Measurements from ENCODE around the gene TNPO1.

TNPO1 gene

GRCh38 chr5:72956324-72957140 lies 140.1 kb downstream of the TNPO1 start (continued):
- no peak for TF ChIP-seq ZNF394 (tag by site-specific recombination; IDR thresholded peaks at IDR 0.05; ENCODE audit: borderline replicate concordance)
- no peak for TF ChIP-seq ZNF837 (tag by site-specific recombination; IDR thresholded peaks at IDR 0.05)
- TF ChIP-seq ZNF792 (tag by site-specific recombination; IDR thresholded peaks at IDR 0.05) = no peak
- TF ChIP-seq ZNF148 (tag by site-specific recombination; IDR thresholded peaks at IDR 0.05; ENCODE audit: borderline replicate concordance) = no peak
- no peak for TF ChIP-seq ZNF639 (tag by site-specific recombination; IDR thresholded peaks at IDR 0.05)
- TF ChIP-seq ZNF449 (tag by site-specific recombination; IDR thresholded peaks at IDR 0.05) = peak; percentile 48
- TF ChIP-seq ZBTB49 (tag by site-specific recombination; IDR thresholded peaks at IDR 0.05; ENCODE audit: low read depth) = no peak
- no peak for TF ChIP-seq ZFP3 (tag by site-specific recombination; IDR thresholded peaks at IDR 0.05; ENCODE audit: low read depth)
- no peak for TF ChIP-seq ZNF626 (tag by site-specific recombination; IDR thresholded peaks at IDR 0.05)
- no peak for TF ChIP-seq ZNF311 (tag by site-specific recombination; IDR thresholded peaks at IDR 0.05; ENCODE audit: borderline replicate concordance)
- 0 out of 2 replicates have a peak, but pooled peaks have one; percentile 5 for TF ChIP-seq ZNF561 (tag by site-specific recombination; IDR thresholded peaks at IDR 0.05; ENCODE audit: borderline replicate concordance)
- no peak for TF ChIP-seq ZFHX2 (tag by site-specific recombination; conservative IDR thresholded peaks at IDR 0.05)
- TF ChIP-seq ZNF664 (tag by site-specific recombination; IDR thresholded peaks at IDR 0.05) = no peak
- no peak for TF ChIP-seq ZNF10 (tag by site-specific recombination; IDR thresholded peaks at IDR 0.05)
- no peak for TF ChIP-seq SALL2 (tag by site-specific recombination; IDR thresholded peaks at IDR 0.05; ENCODE audit: borderline replicate concordance)
- no peak for TF ChIP-seq ZNF610 (tag by site-specific recombination; IDR thresholded peaks at IDR 0.05; ENCODE audit: borderline replicate concordance)
- no peak for TF ChIP-seq TCF7L2 (IDR thresholded peaks at IDR 0.05; ENCODE audit: borderline replicate concordance, low read depth, low read length)
- peak; percentile 17; the same call in 1 of the 2 replicates for TF ChIP-seq ZBTB10 (tag by site-specific recombination; IDR thresholded peaks at IDR 0.05)
- TF ChIP-seq ZNF473 (tag by site-specific recombination; IDR thresholded peaks at IDR 0.05) = no peak
- no peak for TF ChIP-seq ZNF23 (tag by site-specific recombination; IDR thresholded peaks at IDR 0.05; ENCODE audit: borderline replicate concordance)
- TF ChIP-seq ZNF623 (tag by site-specific recombination; IDR thresholded peaks at IDR 0.05) = no peak
- no peak for TF ChIP-seq ZNF391 (tag by site-specific recombination; IDR thresholded peaks at IDR 0.05; ENCODE audit: borderline replicate concordance, low read depth)
- no peak for TF ChIP-seq ZNF248 (tag by site-specific recombination; IDR thresholded peaks at IDR 0.05)
- TF ChIP-seq ZNF830 (tag by site-specific recombination; IDR thresholded peaks at IDR 0.05; ENCODE audit: low read depth) = no peak
- TF ChIP-seq ZNF747 (tag by site-specific recombination; IDR thresholded peaks at IDR 0.05) = no peak
- no peak for TF ChIP-seq ZNF132 (tag by site-specific recombination; IDR thresholded peaks at IDR 0.05; ENCODE audit: borderline replicate concordance)
